HFFc6 (cell line): ENCODE results near the gene SPNS3. TPM values are rescaled to one million over a fixed set of nuclear protein-coding genes. Genes with fewer than 3 reads are reported as not detected.

ENCODE experiments used
- DNase-seq: peaks from one replicate; pipeline ENCODE4 v3.0.0-alpha.2; 2018
- H3K27ac Mint-ChIP-seq: 2 replicates; pipeline ENCODE4 v1.8.0; 2020; ENCODE audit warnings: mild to moderate bottlenecking, mixed read lengths
- H3K27me3 Mint-ChIP-seq: 2 replicates; pipeline ENCODE4 v1.8.0; 2021; ENCODE audit warnings: mild to moderate bottlenecking, moderate library complexity, mixed read lengths; ENCODE audit not compliant: insufficient read depth
- H3K36me3 Mint-ChIP-seq: 2 replicates; pipeline ENCODE4 v1.8.0; 2021; ENCODE audit warnings: low read depth, mixed read lengths
- H3K4me1 Mint-ChIP-seq: 2 replicates; pipeline ENCODE4 v1.8.0; 2020; ENCODE audit warnings: low read depth, mixed read lengths
- H3K4me3 Mint-ChIP-seq: 2 replicates; pipeline ENCODE4 v1.8.0; 2020; ENCODE audit warnings: mild to moderate bottlenecking, moderate library complexity, mixed read lengths
- H3K9me3 Mint-ChIP-seq: 2 replicates; pipeline ENCODE4 v1.8.0; 2020; ENCODE audit warnings: mild to moderate bottlenecking, mixed read lengths
- CTCF ChIP-seq: fragments of 200-600 bp; sonication (generic); IDR thresholded peaks from 2 replicates; pipeline ENCODE4 v1.5.0; 2021; ENCODE audit warnings: antibody characterized with exemption, mild to moderate bottlenecking
- total RNA-seq, 6 experiments: library from RNA; stranded (reverse); fragmentation: NEBNext Ultra II Directional; extraction: Animal tissue kit (Norgen Biotek cat#: 25700); gene quantifications; 2 replicates in 1 of 6; 3 replicates in 5 of 6; pipeline ENCODE4 v1.2.3, GENCODE V29; 2021

SPNS3 gene
- total RNA-seq, 6 experiments from 2014 or later, result not detected

GRCh38 chr17:4512156-4513112 lies 78.7 kb downstream of the SPNS3 start:
- Mint-ChIP-seq H3K4me1 (no peaks in the 10 kb centered on the region), H3K27me3 (peaks cover 42% of the 10 kb centered on the region), H3K27ac (no peak overlapping the region)

GRCh38 chr17:4513113-4514032 lies 79.6 kb downstream of the SPNS3 start:
- H3K9me3 Mint-ChIP-seq, result peaks cover 4% of the 10 kb centered on the region; the same call in 1 of the 2 replicates
- DNase-seq, result no peak
- no peaks in the 10 kb centered on the region for H3K36me3 Mint-ChIP-seq
- no peak overlapping the region for H3K27ac Mint-ChIP-seq
- no peaks in the 10 kb centered on the region for H3K4me1 Mint-ChIP-seq
- H3K27me3 Mint-ChIP-seq, result peaks cover 36% of the 10 kb centered on the region
- H3K4me3 Mint-ChIP-seq, result no peak overlapping the region
- TF ChIP-seq CTCF, result no peak

More at GRCh38 chr17:4512156-4513112, 78.7 kb downstream of the SPNS3 start:
- Mint-ChIP-seq H3K9me3 (no peaks in the 10 kb centered on the region), H3K4me3 (no peak overlapping the region), H3K36me3 (no peaks in the 10 kb centered on the region)
- no peak for DNase-seq
- no peak for TF ChIP-seq CTCF

- no peak for TF ChIP-seq CTCF
- peaks cover 4% of the 10 kb centered on the region; the same call in 1 of the 2 replicates for H3K9me3 Mint-ChIP-seq
- no peaks in the 10 kb centered on the region for H3K36me3 Mint-ChIP-seq
- H3K4me3 Mint-ChIP-seq, result no peak overlapping the region
- no peak for DNase-seq
- H3K27me3 Mint-ChIP-seq, result peaks cover 38% of the 10 kb centered on the region
- H3K27ac Mint-ChIP-seq, result no peak overlapping the region
- H3K4me1 Mint-ChIP-seq, result no peaks in the 10 kb centered on the region
These were observed 80.5 kb downstream of the SPNS3 start for GRCh38 chr17:4514206-4514605.

GRCh38 chr17:4514779-4515178 lies 81.0 kb downstream of the SPNS3 start:
- Mint-ChIP-seq H3K36me3 (no peaks in the 10 kb centered on the region), H3K4me3 (no peak overlapping the region), H3K27me3 (peaks cover 35% of the 10 kb centered on the region), H3K4me1 (no peaks in the 10 kb centered on the region), H3K27ac (no peak overlapping the region), H3K9me3 (peaks cover 4% of the 10 kb centered on the region; the same call in 1 of the 2 replicates)
- TF ChIP-seq CTCF, result no peak
- DNase-seq, result no peak

- Mint-ChIP-seq H3K27ac (no peak overlapping the region), H3K36me3 (no peaks in the 10 kb centered on the region), H3K4me1 (no peaks in the 10 kb centered on the region), H3K9me3 (peaks cover 4% of the 10 kb centered on the region; the same call in 1 of the 2 replicates), H3K27me3 (peaks cover 38% of the 10 kb centered on the region), H3K4me3 (no peak overlapping the region)
- no peak for TF ChIP-seq CTCF
- no peak for DNase-seq
These were observed 81.8 kb downstream of the SPNS3 start for GRCh38 chr17:4515501-4515900.
